Measurements from ENCODE around the gene SKP1. TPM values are rescaled to one million over a fixed set of nuclear protein-coding genes. Genes with fewer than 3 reads are reported as not detected.

SKP1 gene
- total RNA-seq, 1 experiment from 2014 or later, result 245 TPM

GRCh38 chr5:134116789-134117761, 59.7 kb downstream of the SKP1 start (continued):
- TF ChIP-seq, protein P1, sequence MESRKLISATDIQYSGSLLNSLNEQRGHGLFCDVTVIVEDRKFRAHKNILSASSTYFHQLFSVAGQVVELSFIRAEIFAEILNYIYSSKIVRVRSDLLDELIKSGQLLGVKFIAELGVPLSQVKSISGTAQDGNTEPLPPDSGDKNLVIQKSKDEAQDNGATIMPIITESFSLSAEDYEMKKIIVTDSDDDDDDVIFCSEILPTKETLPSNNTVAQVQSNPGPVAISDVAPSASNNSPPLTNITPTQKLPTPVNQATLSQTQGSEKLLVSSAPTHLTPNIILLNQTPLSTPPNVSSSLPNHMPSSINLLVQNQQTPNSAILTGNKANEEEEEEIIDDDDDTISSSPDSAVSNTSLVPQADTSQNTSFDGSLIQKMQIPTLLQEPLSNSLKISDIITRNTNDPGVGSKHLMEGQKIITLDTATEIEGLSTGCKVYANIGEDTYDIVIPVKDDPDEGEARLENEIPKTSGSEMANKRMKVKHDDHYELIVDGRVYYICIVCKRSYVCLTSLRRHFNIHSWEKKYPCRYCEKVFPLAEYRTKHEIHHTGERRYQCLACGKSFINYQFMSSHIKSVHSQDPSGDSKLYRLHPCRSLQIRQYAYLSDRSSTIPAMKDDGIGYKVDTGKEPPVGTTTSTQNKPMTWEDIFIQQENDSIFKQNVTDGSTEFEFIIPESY (IDR thresholded peaks at IDR 0.05; ENCODE audit: extremely low read depth, insufficient replicate concordance, low read length), result no peak
- no peak for TF ChIP-seq FOSL1 (IDR thresholded peaks at IDR 0.05; ENCODE audit: low read depth)

GRCh38 chr5:134116286-134116685, 60.5 kb downstream of the SKP1 start:
- intact Hi-C loops (cut with micrococcal nuclease), result no loop called here
- ChIA-PET POLR2A (no interaction called here), CTCF (no interaction called here), RAD21 (ENCODE audit: low non-redundant PET in 1 of 2, low total read pairs in 2 of 2, uncharacterized antibody in 2 of 2, unreplicated experiment in 2 of 2) (no interaction called here)
- Histone ChIP-seq H3K27ac (ENCODE audit: low read depth, low read length) (no peak overlapping the region), H3K36me3 (ENCODE audit: control insufficient read depth in 1 of 2, insufficient read depth in 2 of 2, low read length in 2 of 2) (0 out of 4 replicates have a peak, but pooled peaks cover 0 to 8% of the 10 kb centered on the region in 2 experiments), H3K9ac (ENCODE audit: low read length) (no peak overlapping the region), H3K4me1 (ENCODE audit: control insufficient read depth in 1 of 2, insufficient read depth in 2 of 2, low read length in 2 of 2) (peaks cover 4 to 28% of the 10 kb centered on the region in 2 experiments; a peak in 3 of 4 replicates), H3K9me2 (ENCODE audit: insufficient read depth) (no peaks in the 10 kb centered on the region), H3K9me3 (ENCODE audit: control insufficient read depth in 1 of 2, insufficient read depth in 1 of 2, low read depth in 1 of 2, low read length in 2 of 2) (no peaks in the 10 kb centered on the region), H3K4me2 (ENCODE audit: low read length) (no peak overlapping the region; the same call in 1 of the 2 replicates), H4K20me1 (ENCODE audit: insufficient read depth) (no peaks in the 10 kb centered on the region), H2AFZ (ENCODE audit: low read depth, low read length, poor library complexity, severe bottlenecking) (no peak overlapping the region), H3K27me3 (ENCODE audit: insufficient read depth, low read length) (no peaks in the 10 kb centered on the region), H3K4me3 (replicated peaks in 1 of 2; ENCODE audit: low read depth in 1 of 2, low read length in 2 of 2) (no peak overlapping the region), H3K79me2 (ENCODE audit: insufficient read depth, low read length) (no peaks in the 10 kb centered on the region)
- ATAC-seq, result no peak
- no peak for TF ChIP-seq SRF (IDR thresholded peaks at IDR 0.05; ENCODE audit: low read depth)
- TF ChIP-seq, protein P1 (IDR thresholded peaks at IDR 0.05; ENCODE audit: extremely low read depth, insufficient replicate concordance, low read length), result no peak
- TF ChIP-seq, protein P2, sequence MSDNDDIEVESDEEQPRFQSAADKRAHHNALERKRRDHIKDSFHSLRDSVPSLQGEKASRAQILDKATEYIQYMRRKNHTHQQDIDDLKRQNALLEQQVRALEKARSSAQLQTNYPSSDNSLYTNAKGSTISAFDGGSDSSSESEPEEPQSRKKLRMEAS (IDR thresholded peaks at IDR 0.05), result no peak
- TF ChIP-seq RAD21 (IDR thresholded peaks at IDR 0.05; ENCODE audit: low read depth), result no peak
- TF ChIP-seq CEBPB (IDR thresholded peaks at IDR 0.05; ENCODE audit: low read depth), result no peak
- TF ChIP-seq ZFX (IDR thresholded peaks at IDR 0.05), result no peak
- no peak for TF ChIP-seq POLR2A (IDR thresholded peaks at IDR 0.05; ENCODE audit: borderline replicate concordance, extremely low read depth, insufficient read depth, insufficient read length)
- no peak for TF ChIP-seq SP1 (IDR thresholded peaks at IDR 0.05; ENCODE audit: low read depth)
- TF ChIP-seq EGR1 (IDR thresholded peaks at IDR 0.05; ENCODE audit: low read depth), result no peak
- TF ChIP-seq CBX3 (IDR thresholded peaks at IDR 0.05; ENCODE audit: low read depth), result no peak
- no peak for TF ChIP-seq ELF1 (IDR thresholded peaks at IDR 0.05; ENCODE audit: borderline replicate concordance, low read depth)
- TF ChIP-seq, protein P3, sequence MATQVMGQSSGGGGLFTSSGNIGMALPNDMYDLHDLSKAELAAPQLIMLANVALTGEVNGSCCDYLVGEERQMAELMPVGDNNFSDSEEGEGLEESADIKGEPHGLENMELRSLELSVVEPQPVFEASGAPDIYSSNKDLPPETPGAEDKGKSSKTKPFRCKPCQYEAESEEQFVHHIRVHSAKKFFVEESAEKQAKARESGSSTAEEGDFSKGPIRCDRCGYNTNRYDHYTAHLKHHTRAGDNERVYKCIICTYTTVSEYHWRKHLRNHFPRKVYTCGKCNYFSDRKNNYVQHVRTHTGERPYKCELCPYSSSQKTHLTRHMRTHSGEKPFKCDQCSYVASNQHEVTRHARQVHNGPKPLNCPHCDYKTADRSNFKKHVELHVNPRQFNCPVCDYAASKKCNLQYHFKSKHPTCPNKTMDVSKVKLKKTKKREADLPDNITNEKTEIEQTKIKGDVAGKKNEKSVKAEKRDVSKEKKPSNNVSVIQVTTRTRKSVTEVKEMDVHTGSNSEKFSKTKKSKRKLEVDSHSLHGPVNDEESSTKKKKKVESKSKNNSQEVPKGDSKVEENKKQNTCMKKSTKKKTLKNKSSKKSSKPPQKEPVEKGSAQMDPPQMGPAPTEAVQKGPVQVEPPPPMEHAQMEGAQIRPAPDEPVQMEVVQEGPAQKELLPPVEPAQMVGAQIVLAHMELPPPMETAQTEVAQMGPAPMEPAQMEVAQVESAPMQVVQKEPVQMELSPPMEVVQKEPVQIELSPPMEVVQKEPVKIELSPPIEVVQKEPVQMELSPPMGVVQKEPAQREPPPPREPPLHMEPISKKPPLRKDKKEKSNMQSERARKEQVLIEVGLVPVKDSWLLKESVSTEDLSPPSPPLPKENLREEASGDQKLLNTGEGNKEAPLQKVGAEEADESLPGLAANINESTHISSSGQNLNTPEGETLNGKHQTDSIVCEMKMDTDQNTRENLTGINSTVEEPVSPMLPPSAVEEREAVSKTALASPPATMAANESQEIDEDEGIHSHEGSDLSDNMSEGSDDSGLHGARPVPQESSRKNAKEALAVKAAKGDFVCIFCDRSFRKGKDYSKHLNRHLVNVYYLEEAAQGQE (IDR thresholded peaks at IDR 0.05; ENCODE audit: low read depth), result no peak
- TF ChIP-seq EZH2phosphoT487 (IDR thresholded peaks at IDR 0.05; ENCODE audit: borderline replicate concordance), result no peak
- TF ChIP-seq, protein P4, sequence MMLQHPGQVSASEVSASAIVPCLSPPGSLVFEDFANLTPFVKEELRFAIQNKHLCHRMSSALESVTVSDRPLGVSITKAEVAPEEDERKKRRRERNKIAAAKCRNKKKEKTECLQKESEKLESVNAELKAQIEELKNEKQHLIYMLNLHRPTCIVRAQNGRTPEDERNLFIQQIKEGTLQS (IDR thresholded peaks at IDR 0.05), result no peak
- DNase-seq (ENCODE audit: low read depth, low spot score), result no peak
- BruUV-seq (replicated peaks), result no TSS peak
